ENCODE measurements around the gene ACAD9. TPM values are rescaled to one million over a fixed set of nuclear protein-coding genes. Genes with fewer than 3 reads are reported as not detected.

The ACAD9 gene
- total and polyA plus RNA-seq, 11 donors = 24.6 to 44.9 (median 36.5) TPM

DNA sequence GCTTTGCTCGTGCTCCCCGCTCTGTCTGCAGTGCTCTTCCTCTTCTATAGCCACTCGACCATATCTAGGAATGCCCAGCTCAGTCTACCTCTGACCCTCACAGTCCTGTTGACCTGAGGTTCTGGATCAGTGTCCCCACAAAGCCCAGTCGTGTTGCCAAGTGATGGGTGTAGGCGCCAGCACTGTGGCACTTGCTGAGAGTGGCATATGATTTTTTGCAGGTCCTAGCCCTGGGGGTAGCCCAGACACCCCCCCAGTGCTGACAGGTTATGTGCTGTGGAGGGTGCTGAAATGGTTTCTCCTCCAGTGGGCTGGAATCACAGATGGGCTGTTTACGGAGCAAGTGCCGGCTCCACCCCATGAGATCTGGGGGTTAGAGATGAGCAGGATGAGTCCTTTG lies 32.5 kb downstream of the ACAD9 start:
- peak; percentile 66 to 86 (median 68) for ATAC-seq
- Histone ChIP-seq H3K4me3 (no peak overlapping the region), H3K9me3 (no peaks in the 10 kb centered on the region), H3K4me1 (peaks cover 0 to 20% (median 0%) of the 10 kb centered on the region in 12 donors), H3K27me3 (no peaks in the 10 kb centered on the region), H3K36me3 (peaks cover 0 to 100% (median 93%) of the 10 kb centered on the region in 9 donors), H3K27ac (peak overlapping the region in 8 of 12 donors; percentile 16 to 76 (median 38))
- WGBS, 4 donors = 58 to 67% (median 65%) methylated on average over 7 of the region's 7 CpGs
- no peak for TF ChIP-seq POLR2A (IDR thresholded peaks at IDR 0.05)
- TF ChIP-seq, protein P1, sequence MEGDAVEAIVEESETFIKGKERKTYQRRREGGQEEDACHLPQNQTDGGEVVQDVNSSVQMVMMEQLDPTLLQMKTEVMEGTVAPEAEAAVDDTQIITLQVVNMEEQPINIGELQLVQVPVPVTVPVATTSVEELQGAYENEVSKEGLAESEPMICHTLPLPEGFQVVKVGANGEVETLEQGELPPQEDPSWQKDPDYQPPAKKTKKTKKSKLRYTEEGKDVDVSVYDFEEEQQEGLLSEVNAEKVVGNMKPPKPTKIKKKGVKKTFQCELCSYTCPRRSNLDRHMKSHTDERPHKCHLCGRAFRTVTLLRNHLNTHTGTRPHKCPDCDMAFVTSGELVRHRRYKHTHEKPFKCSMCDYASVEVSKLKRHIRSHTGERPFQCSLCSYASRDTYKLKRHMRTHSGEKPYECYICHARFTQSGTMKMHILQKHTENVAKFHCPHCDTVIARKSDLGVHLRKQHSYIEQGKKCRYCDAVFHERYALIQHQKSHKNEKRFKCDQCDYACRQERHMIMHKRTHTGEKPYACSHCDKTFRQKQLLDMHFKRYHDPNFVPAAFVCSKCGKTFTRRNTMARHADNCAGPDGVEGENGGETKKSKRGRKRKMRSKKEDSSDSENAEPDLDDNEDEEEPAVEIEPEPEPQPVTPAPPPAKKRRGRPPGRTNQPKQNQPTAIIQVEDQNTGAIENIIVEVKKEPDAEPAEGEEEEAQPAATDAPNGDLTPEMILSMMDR (IDR thresholded peaks at IDR 0.05) = no peak
- peak in 4 of 5 donors; percentile 37 to 71 (median 58) for DNase-seq
- intact Hi-C loops (cut with DNase I) = no loop called here

DNA sequence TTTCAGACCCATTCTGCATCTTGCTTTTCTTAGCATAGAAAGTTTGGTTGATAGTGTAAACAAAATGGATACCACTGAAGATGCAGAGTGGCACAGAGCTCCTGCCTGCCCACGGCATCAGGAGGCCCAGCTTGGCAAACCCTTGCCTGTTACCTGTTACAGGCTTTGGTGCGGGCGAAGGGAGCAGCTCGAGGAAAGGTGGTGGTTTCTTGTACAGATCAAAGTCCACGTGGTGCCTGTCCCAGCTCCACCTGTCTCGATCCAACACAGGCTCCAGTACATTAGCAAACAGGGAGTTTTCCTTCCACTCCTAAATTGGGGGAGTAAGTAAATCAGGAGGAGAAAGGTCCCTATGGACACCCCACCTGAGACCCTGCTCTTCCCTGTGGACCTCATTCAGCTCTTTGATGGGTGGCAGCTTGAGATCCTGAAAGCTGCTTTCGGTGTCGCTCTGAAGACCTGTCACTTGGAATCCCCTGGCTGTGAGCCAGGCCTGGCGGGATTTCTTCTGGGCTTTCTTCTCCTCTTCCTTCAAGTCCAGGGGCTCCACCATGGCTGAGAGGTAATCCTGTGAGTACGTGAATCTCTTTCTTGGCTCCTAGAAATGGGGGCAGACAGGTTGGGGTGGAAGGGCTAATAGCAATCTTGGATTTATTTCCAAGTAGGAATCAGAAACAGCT lies 35.7 kb downstream of the ACAD9 start:
- H3K4me3 ChIP-seq = no peak overlapping the region
- DNase-seq = no peak
- no peak overlapping the region for H3K27ac ChIP-seq
- peaks cover 0 to 20% (median 0%) of the 10 kb centered on the region in 12 donors for H3K4me1 ChIP-seq
- TF ChIP-seq, protein P1 (IDR thresholded peaks at IDR 0.05) = no peak
- no peak for TF ChIP-seq POLR2A (IDR thresholded peaks at IDR 0.05)
- WGBS, 4 donors = 89 to 94% (median 94%) methylated on average over 10 of the region's 10 CpGs
- peaks cover 0 to 8% (median 0%) of the 10 kb centered on the region in 12 donors for H3K9me3 ChIP-seq
- intact Hi-C loops (cut with DNase I) = loop anchor here in 1 of 10 donors (5.0 kb wide), 1 partner anchor 298 kb away; no protein-coding TSS in a partner anchor
- H3K27me3 ChIP-seq = no peaks in the 10 kb centered on the region
- H3K36me3 ChIP-seq = peaks cover 0 to 92% (median 63%) of the 10 kb centered on the region in 9 donors
- ATAC-seq = no peak

DNA sequence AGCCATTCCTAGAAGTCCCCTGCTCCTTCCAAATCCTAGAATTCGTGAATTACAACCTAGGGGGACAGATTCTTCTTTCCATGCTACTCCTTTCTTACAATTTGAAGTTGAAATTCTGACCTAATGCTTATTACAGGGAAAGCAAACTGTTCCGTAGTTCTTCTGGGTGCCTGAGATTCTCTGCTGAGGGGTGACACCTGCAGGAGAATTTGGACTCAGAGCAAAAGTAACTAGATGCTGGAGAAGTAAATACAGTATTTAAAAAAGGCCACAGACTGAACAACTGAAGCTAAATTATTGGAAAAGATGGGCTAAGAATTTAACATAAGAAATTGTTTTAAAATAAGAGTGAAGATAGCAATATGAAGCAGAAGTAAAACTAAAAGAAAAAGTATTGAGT lies 37.9 kb downstream of the ACAD9 start:
- Histone ChIP-seq H3K27ac (peak overlapping the region in 1 of 12 donors; percentile 9), H3K36me3 (peaks cover 0 to 70% (median 41%) of the 10 kb centered on the region in 9 donors), H3K4me1 (peaks cover 0 to under 1% (median 0%) of the 10 kb centered on the region in 12 donors), H3K9me3 (peaks cover 0 to 24% (median 5%) of the 10 kb centered on the region in 12 donors), H3K27me3 (no peaks in the 10 kb centered on the region), H3K4me3 (no peak overlapping the region)
- no peak for TF ChIP-seq POLR2A (IDR thresholded peaks at IDR 0.05)
- TF ChIP-seq, protein P1 (IDR thresholded peaks at IDR 0.05) = peak in 7 of 12 donors; percentile 17 to 47 (median 26)
- DNase-seq (no peak), ATAC-seq (peak in 1 of 4 donors; percentile 40)
- 44 to 57% (median 49%) methylated on average over 2 of the region's 2 CpGs for WGBS, 4 donors
- intact Hi-C loops (cut with DNase I) = loop anchor here in 1 of 10 donors (5.0 kb wide), 1 partner anchor 300 kb away; no protein-coding TSS in a partner anchor

DNA sequence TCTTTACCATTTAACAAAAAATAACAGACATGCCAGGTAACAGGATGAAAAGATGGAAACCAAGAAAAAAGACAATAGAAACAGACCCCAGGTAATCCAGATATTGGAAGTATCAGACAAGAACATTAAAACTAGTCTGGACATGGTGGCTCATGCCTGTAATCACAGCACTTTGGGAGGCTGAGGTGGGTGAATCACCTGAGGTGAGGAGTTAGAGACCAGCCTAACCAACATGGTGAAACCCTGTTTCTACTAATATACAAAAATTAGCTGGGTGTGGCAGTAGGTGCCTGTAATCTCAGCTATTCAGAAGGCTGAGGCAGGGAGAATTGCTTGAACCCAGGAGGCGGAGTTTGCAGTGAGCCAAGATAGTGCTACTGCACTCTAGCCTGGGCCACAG lies 40.6 kb downstream of the ACAD9 start:
- no peak overlapping the region for H3K4me3 ChIP-seq
- TF ChIP-seq, protein P1 (IDR thresholded peaks at IDR 0.05) = no peak
- TF ChIP-seq POLR2A (IDR thresholded peaks at IDR 0.05) = no peak
- no peak for ATAC-seq
- no peaks in the 10 kb centered on the region for H3K27me3 ChIP-seq
- H3K9me3 ChIP-seq = peaks cover 0 to 29% (median 7%) of the 10 kb centered on the region in 12 donors
- DNase-seq = no peak
- WGBS, 4 donors = 96 to 100% (median 99%) methylated on average over 1 of the region's 1 CpG
- H3K4me1 ChIP-seq = no peaks in the 10 kb centered on the region
- intact Hi-C loops (cut with DNase I) = loop anchor here in 1 of 10 donors (5.0 kb wide), 1 partner anchor 303 kb away; no protein-coding TSS in a partner anchor
- H3K36me3 ChIP-seq = peaks cover 0 to 43% (median 14%) of the 10 kb centered on the region in 9 donors
- H3K27ac ChIP-seq = no peak overlapping the region
